NAMALWA (cell line): Measurements from ENCODE around the gene ENO2.
"Not testable (repeated sequence)": the region's sequence is repeated elsewhere in the genome, so short reads cannot be mapped to it uniquely, and the experiment has no call there.

Source experiments
- DNase-seq: peaks from one replicate; pipeline ENCODE4 v3.0.0-alpha.2; 2015; ENCODE audit warnings: low spot score

Gene ENO2

DNA sequence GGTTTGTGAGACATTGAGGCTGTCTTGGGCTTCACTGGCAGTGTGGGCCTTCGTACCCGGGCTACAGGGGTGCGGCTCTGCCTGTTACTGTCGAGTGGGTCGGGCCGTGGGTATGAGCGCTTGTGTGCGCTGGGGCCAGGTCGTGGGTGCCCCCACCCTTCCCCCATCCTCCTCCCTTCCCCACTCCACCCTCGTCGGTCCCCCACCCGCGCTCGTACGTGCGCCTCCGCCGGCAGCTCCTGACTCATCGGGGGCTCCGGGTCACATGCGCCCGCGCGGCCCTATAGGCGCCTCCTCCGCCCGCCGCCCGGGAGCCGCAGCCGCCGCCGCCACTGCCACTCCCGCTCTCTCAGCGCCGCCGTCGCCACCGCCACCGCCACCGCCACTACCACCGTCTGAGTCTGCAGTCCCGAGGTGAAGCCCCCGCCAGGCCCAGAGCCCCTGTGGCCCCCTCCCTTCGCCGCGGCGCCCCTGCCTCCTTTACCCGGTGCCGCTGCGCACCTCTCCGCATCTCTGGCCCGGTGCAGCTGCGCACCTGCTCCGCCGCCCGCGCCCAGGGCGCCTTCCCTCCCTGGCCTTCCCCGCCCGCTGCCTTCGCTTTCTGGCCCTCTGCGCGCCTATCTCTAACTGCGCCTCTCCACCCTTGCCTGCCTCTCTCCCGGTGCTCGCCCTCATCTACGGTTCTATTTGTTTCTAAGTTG lies at the start of gene ENO2:
ENO2 (plus strand) TSS at position 335 of the 701 bp plus-strand sequence. CDS start 1,253 bp downstream, outside the sequence.
- DNase-seq, result no peak

DNA sequence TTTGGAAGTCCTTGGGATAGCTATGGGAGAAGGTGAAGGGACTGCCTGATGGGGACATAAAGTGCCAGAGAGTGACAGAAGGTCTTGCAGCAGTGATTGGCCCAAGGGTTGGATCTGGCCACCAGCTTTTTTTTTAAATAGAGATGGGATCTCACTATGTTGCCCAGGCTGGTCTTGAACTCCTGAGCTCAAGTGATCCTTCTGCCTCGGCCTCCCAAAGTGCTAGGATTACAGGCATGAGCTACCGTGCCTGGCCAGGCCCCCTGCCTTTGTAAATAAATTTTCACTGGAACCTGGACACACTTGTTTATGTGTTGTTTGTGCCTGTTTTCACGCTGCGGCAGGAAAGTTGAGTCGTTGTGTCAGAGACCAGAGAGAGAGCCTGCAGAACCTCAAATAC lies 49.1 kb upstream of the ENO2 start:
- DNase-seq, result not testable (repeated sequence)

DNA sequence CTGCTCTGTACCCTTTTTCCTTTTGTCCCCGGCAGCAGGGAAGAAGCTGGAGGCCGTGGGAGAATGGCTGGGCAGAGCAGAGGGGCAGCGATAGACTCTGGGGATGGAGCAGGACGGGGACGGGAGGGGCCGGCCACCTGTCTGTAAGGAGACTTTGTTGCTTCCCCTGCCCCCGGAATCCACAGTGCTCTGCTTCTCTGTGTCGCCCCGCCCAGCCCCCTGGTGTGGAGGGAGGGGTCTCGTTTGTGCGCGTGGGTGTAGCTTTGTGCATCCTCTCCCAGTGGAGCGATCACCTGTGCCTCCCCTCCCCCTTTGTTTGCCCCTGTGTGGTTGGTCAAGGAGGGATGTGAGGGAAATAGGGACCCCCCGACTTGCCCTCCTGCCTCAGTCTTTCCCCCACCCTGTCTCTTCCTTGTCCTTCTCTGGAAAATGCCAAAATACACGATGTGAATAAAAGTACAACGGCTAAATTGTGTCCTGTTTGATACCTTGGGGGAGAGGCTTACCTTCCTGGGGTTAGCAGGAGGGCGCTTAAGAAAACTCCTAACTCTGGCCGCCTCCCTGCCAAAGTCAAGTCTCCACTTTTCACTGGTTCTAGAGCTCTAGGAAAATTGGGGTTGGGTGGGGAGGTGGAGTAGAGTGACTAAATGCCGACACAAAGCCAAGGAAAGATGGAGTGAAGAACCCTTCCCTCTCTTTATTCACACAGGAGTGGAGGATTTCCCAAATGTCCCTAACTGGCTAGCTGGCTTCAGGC lies 48.0 kb upstream of the ENO2 start:
- no peak for DNase-seq

DNA sequence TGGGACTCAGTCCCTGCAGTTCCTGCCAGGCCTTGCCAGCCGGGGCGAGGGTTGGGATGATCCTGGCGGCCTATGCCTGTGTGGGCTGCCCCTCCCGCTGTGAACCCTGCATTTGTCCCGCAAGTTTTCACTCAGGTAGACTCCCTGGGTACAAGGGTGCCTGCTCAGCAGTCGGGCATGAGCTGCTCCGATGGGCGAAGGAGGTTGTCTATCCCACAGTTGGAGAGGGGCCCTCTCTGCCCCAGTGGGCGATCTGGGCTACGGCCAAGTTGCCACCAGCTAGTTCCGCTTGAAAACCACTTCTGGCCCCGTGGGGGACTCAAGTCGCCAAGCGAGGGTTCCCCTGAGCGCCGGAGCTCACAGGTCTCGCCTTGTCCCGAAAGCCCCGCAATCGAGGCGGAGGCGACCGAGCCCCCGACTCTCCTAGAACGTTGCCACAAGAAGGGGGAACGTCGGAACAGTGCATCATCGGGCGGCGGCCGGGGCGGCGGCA lies 47.4 kb upstream of the ENO2 start:
- DNase-seq, result no peak

DNA sequence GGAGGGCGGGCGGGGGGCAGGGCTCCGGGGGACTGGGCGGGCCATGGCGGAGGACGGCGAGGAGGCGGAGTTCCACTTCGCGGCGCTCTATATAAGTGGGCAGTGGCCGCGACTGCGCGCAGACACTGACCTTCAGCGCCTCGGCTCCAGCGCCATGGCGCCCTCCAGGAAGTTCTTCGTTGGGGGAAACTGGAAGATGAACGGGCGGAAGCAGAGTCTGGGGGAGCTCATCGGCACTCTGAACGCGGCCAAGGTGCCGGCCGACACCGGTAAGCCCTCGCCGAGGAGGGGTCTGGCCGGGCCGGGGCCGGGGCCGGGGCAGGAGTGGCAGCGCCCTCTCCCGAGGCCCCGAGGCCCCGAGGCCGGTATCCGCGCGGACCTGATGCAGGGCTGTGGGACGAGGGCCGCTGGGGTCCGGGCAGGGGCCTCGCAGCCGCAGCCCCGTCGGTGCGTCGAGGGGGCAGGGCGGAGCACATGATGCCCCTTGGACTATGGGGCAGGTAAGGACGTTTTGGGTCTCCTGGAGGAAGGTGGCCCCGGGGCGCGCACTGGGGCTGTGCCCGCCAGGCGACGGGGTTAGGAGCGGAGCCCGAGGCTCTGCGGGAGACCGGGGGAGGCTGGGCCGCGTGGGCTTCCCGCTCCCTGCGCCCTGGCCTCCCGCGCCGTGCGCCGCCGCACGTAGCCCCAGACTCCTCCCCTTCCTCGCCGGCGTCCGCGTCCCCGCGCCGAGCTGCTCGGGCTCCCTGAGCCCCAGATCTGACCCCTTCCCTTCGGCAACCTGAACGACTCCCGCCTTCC lies 46.8 kb upstream of the ENO2 start, which contains the start of gene TPI1:
TPI1 (plus strand) TSS at position 119 of the 798 bp plus-strand sequence; CDS start at position 155, 36 bp downstream.
- DNase-seq, result peak; percentile 82

DNA sequence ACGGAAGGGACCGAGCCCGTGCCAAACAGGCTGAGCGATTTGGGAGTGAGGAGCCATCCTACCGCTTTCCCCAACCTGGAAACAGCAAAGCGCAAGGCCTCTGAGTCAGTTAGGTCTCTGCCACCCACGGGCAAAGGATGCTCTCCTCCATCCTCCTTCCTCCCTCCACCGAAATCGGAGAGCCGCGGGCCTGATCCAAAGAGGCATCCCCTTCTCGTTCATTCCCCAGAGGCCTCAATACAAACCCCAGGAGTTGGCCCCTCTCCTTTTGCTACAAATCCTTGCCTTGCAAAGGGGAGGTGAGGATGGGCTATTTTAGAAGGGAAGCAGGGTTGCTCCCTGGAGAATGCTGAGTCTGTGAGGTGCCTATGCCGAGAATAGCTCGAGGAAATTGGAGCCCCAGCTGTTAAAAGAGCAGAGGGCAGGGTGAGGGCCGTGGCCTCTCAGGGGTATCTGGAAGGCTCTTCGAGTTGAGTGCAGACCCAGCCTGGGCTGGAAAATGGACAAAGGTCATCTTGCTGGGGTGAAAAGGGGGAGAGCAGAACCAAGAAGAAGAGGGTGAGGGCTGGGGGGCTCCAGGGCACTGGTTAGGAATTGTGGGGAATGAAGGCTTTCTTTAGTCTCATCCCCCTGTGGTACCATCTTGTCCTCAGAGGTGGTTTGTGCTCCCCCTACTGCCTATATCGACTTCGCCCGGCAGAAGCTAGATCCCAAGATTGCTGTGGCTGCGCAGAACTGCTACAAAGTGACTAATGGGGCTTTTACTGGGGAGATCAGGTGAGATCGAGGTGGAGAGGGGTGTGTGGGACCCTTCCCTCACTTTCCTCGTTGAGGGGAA lies 46.0 kb upstream of the ENO2 start:
- DNase-seq, result peak; percentile 52

DNA sequence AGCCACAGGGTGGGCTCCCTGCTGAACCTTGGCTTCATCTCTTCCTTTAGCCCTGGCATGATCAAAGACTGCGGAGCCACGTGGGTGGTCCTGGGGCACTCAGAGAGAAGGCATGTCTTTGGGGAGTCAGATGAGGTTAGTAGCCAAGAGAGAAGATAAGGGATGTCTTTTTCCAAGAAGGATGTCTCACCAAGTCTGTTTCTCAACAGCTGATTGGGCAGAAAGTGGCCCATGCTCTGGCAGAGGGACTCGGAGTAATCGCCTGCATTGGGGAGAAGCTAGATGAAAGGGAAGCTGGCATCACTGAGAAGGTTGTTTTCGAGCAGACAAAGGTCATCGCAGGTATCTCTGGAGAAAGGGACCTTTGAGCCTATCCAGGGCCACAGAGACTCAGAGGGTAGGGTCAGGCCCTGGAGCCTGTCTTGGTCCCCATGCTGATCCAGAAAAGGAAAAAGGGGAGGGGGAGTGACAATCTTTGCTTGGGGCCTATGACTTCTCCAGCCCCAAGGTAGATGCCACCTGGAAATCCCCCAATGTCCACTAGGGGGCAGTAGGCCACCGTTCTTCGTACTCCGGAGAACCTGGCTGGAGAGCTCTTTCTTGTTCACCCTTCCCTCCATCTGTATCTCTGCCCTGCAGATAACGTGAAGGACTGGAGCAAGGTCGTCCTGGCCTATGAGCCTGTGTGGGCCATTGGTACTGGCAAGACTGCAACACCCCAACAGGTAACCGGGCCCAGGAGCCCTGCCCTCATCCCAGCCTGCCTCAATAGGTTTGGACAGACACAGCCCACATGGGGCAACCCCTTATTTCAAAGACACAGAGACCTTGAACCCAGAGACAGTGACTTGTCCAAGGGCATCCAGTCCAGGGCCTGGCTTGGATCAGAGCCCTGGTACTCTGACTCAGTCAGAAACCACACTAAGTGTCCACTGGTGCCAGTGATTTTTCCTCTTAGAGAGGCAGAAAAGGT lies 45.0 kb upstream of the ENO2 start:
- peak; percentile 94 for DNase-seq

DNA sequence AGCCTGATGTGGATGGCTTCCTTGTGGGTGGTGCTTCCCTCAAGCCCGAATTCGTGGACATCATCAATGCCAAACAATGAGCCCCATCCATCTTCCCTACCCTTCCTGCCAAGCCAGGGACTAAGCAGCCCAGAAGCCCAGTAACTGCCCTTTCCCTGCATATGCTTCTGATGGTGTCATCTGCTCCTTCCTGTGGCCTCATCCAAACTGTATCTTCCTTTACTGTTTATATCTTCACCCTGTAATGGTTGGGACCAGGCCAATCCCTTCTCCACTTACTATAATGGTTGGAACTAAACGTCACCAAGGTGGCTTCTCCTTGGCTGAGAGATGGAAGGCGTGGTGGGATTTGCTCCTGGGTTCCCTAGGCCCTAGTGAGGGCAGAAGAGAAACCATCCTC lies 44.1 kb upstream of the ENO2 start:
- not testable (repeated sequence) for DNase-seq

DNA sequence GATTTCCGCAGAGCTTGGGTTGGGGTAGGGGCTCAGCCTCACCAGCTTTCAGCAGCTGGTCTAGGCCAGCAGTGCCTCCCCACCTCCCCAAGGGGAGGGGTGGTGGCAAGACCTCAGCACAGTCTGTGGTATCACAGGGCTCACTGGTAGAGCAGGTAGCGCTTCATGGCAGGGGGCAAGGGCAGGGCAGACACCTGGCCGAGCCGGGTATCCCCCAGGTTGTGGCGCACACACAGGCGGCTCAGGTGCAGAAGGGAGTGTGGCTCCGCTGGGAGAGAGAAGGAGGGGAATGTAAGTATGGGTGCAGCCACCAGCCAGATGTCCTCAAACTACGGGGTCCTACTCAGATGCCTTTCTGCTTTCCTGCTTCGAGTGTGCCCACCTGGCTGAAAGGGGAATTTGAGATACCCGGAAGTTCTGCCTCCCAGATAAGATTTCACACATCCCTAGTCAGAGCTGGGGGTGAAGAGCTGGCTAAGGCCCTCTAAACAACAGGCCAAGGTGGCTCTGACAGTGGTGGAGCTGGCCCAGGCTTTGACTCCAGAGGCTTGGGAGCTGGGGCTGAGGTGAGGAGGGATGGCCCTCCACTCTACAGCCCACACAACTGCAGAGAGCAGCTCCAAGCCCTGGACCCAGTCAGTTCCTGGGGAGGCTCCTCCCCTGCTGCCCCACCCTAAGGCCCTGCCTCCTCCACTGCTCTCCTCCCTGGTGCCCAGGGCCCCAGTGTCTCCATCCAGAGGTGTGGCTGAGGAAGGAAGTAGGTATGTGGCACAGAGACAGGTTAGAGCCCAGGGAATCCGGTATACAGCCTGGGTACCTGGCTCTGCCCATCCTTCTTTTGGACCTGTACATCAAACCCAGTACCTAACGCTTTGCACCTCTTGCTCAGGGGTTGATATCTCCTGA lies 43.1 kb upstream of the ENO2 start:
- peak; percentile 51 for DNase-seq

DNA sequence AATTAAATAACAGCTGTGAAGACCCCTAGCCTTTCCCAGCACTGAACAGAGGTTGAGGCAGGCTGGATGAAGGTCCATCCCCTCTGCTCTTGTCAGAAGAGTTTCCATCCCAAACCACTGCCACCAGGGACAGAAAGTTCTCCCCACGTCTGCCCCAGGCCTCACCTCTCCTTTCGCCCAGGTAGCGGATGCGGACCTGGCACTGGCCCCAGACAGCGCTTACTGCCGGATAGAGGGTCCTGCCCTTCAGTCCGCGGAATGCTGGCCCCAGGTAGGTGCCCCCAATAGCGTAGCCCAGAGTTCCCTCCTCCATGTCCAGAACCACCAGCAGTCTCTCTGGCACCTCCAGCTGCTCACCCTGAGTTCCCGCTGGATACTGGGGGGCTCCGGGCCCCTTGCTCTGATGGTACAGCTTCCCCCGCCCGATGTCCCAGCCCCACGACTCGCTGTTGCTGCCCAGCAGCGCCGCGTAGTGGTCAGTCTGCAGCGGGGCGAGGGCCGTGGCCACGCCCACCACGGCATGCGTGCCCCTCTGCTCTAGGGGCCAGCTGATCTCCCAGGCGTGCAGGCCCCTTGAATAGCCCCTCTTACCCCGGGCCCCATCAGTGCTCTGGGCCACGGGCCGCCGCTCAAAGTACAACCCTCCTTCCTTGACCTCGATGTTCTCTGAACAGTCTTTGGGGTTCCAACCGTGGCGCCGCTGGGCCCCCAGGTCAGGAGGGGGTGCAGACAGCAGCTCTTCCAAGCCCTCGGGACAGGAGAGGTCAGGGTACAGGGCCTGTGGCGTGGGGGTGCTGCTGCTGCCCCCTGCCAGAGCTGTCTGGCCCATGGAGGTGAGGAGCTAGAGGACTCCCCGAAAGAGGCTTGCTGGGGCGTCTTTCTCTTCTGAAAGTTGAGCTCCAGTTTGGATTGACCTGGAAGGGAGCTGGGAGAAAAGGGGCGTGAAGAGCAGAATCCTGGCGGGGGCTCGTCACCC lies 42.0 kb upstream of the ENO2 start:
- peak; percentile 88 for DNase-seq

DNA sequence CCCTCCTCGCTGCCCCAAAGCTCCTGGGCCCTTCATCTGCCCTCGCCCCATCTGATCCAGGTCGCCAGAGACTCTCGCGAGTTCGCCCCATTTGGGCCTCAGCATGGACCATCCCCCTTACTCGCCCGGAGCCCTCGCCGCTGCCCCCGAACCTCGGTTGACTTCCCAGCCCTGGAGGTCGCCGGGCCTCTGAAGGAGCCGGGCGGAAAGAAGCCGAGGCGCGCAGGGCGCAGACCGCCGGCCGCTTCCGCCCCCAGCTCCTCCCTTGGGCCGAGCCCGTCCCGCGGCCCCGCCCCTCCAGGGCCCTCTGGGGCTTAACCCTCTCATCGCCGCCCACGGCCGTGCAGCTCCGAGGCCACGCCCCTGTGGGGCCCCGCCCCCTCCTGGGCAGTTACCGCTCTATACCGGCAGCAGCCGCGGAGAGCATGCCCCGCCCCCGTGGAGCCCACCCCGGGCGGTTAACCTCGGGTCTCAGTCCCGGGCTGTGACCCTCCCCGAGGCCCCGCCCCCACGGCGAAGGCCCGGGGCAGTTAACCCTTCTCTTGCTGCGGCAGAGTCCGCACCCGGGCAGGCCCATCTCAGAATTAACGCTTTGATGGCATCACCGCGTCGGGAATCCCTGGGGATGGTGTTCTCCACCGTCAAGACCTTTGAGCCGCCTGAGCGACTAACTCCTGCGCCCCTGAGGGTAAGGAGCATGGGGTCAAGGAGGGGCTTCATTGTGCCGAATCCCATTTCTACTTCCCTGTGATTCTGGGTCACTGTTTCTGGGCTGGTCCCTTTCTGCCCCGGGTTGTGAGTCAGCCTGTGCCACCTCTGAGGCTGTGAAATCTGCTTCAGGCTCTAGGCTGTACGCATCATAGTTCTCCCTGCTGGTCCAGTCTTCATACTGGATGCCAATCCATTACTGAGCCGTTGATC lies 41.0 kb upstream of the ENO2 start, which contains the start of gene SPSB2:
SPSB2 (minus strand) TSS at position 210 of the 921 bp plus-strand sequence. CDS start 402 bp downstream, outside the sequence.
- DNase-seq, result peak; percentile 99

DNA sequence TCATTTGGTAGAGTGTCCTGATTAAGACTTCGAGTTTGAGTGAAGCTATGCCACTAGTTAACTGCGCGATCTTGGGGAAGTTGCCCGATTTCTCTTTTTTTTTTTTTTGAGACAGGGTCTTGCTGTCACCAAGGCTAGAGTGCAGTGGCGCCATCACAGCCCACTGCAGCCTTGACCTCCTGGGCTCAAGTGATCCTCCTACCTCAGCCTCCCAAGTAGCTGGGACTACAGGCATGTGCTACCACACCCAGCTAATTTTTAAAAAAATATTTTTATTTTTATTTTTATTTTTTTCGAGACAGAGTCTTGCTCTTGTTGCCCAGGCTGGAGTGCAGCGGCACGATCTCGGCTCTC lies 40.4 kb upstream of the ENO2 start:
- not testable (repeated sequence) for DNase-seq

DNA sequence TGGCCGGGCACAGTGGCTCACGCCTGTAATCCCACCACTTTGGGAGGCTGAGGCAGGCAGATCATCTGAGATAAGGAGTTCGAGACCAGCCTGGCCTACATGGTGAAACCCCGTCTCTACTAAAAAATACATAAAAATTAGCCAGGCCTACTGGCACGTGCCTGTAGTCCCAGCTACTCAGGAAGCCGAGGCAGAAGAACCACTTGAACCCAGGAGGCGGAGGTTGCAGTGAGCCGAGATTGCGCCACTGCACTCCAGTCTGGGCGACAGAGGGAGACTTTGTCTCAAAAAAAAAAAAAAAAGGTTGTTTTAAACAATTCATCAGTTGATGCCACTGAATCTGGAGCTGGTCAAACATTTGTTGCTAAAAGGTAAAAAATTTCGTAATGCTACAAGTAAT lies 34.6 kb upstream of the ENO2 start:
- DNase-seq, result not testable (repeated sequence)

DNA sequence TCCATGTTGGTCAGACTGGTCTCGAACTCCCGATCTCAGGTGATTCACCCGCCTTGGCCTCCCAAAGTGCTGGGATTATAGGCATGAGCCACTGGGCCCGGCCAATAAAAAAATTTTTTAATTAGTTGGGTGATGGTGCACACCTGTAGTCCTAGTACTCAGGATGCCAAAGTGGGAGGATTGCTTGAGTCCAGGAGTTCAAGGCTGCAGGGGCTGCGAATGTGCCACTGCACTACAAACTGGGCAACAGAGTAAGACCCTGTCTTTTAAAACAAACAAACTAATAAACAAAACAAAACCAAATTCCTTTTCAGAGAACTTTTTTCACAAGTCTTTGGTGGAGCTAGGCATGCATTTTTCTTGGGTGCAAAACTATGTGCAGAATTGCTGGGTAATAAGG lies 31.1 kb upstream of the ENO2 start:
- DNase-seq, result no peak

DNA sequence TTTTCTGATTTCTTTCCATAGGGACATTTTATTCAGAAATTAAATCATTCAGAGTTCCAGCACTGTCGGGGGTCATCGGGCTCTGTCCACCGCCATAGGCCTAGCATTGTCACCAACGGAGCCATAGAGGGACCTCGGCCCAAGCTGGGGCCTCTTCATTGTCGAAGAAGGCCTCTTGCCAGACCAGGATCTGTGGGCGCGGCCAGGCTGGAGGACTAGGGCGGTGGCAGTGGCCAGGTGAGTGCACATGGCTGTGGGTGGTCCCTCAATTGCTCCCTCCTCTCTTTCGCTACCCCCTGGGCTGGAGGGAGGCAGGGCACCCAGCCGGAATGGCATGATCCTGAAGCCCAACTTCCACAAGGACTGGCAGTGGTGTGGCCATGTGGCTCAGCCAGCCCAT lies 30.7 kb upstream of the ENO2 start:
- DNase-seq, result no peak

DNA sequence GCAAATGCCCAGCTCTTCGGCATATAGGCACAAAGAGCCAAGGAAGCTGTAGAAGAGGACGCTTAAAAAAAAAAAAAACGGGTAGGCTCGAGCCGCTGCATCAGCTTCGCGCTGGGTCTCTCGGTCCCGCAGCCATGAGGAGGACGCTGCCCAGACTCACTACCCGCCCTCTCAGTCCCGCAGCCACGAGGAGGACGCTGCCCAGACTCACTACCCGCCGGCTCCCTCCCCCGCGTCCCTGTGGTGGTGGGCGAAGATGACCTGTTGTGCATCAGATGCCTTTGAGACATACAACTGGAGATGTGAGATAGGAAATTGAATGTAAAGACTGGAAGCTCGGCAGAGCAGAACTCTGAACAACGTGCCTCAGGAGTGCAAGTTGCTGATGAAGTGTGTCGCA lies 29.8 kb upstream of the ENO2 start:
- DNase-seq, result no peak
